Esophagus muscularis mucosa (tissue), 4 donors: ENCODE data around the gene POP5.

Experiments used
- EP300 ChIP-seq: sonication (generic); formaldehyde crosslinking; IDR thresholded peaks from one replicate; pipeline ENCODE4 v1.6.1; 2017; ENCODE audit warnings: antibody characterized with exemption
- POLR2A ChIP-seq: fragments of 450-650 bp; IDR thresholded peaks from one replicate; pipeline ENCODE4 v1.6.1; 2017; ENCODE audit warnings: antibody characterized with exemption, moderate library complexity, mild to moderate bottlenecking, low read depth
- POLR2AphosphoS5 ChIP-seq, 2 donors: sonication (generic); formaldehyde crosslinking; IDR thresholded peaks; one replicate each; pipeline ENCODE4 v1.6.1; 2017; ENCODE audit warnings: antibody characterized with exemption in 2 of 2
- TF ChIP-seq, protein P1 (sequence below), 3 experiments: fragments of 200-600 bp in 2 of 3; fragments of 450-650 bp in 1 of 3; sonication (generic) in 2 of 3; IDR thresholded peaks; one replicate each; pipeline ENCODE4 v1.5.1; 2017 to 2019; ENCODE audit warnings: antibody characterized with exemption in 3 of 3, mild to moderate bottlenecking in 2 of 3, moderate library complexity in 1 of 3

DNA sequence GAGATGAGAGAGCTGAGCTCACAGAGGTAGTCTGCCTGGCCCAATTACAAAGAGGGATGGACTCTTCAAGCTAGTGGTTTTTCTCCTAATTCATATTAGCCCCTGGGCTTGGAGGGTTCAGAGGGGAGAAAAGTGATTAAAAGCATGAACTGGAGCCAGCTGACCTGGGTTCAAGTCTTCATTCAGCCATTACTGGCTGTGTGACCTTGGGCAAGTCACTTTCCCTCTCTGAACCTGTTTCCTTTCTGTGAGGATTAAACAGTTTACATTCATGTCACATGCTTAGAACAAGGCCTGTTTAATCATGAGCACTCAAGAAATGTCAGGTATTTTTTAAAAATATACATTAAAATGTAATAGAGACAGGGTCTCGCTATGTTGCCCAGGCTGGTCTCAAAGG is 7.2 kb upstream of the POP5 start:
- TF ChIP-seq, protein P1, sequence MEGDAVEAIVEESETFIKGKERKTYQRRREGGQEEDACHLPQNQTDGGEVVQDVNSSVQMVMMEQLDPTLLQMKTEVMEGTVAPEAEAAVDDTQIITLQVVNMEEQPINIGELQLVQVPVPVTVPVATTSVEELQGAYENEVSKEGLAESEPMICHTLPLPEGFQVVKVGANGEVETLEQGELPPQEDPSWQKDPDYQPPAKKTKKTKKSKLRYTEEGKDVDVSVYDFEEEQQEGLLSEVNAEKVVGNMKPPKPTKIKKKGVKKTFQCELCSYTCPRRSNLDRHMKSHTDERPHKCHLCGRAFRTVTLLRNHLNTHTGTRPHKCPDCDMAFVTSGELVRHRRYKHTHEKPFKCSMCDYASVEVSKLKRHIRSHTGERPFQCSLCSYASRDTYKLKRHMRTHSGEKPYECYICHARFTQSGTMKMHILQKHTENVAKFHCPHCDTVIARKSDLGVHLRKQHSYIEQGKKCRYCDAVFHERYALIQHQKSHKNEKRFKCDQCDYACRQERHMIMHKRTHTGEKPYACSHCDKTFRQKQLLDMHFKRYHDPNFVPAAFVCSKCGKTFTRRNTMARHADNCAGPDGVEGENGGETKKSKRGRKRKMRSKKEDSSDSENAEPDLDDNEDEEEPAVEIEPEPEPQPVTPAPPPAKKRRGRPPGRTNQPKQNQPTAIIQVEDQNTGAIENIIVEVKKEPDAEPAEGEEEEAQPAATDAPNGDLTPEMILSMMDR (IDR thresholded peaks at IDR 0.05): no peak
- TF ChIP-seq POLR2A (no peak), POLR2AphosphoS5 (IDR thresholded peaks at IDR 0.05) (no peak), EP300 (no peak)
